OCI-LY7 (cell line): ENCODE measurements around the gene PSMA2. TPM values are rescaled to one million over a fixed set of nuclear protein-coding genes. Genes with fewer than 3 reads are reported as not detected.

Experiments
- BruUV-seq: library from RNA; stranded (reverse); fragments of 400-500 nt; replicated peaks from 2 replicates; lab custom pipeline; 2021; lab: Mats Ljungman, UMichigan
- CTCF ChIA-PET: fragments of 300-600 bp; sonication (Branson Sonifier 250); formaldehyde crosslinking; loops from one replicate; lab custom pipeline; 2022; ENCODE audit warnings: antibody characterized with exemption; ENCODE audit not compliant: unreplicated experiment; lab: Charles Lee
- POLR2A ChIA-PET: fragments of 300-600 bp; sonication (Branson Sonifier 250); formaldehyde crosslinking; loops from one replicate; lab custom pipeline; 2022; ENCODE audit warnings: antibody characterized with exemption; lab: Charles Lee
- DNase-seq: peaks from one replicate; pipeline ENCODE4 v3.0.0-alpha.2; 2015; ENCODE audit warnings: low spot score
- H2AFZ ChIP-seq: fragments of 200-600 bp; sonication (generic), shearing (Covaris generic); 2 replicates; pipeline ENCODE4 v1.6.1; 2014; ENCODE audit warnings: mild to moderate bottlenecking, antibody characterized with exemption, low read length, moderate library complexity
- H3K27ac ChIP-seq: fragments of 200-600 bp; sonication (generic); 2 replicates; pipeline ENCODE4 v1.5.1; 2014; ENCODE audit warnings: mixed run types, low read depth, mild to moderate bottlenecking, moderate library complexity, low read length, inconsistent platforms; ENCODE audit not compliant: poor library complexity, severe bottlenecking
- H3K36me3 ChIP-seq: fragments of 200-600 bp; sonication (generic); 2 replicates; pipeline ENCODE4 v1.6.1; 2014; ENCODE audit warnings: mild to moderate bottlenecking, antibody characterized with exemption, low read length, moderate library complexity, mixed read lengths; ENCODE audit not compliant: insufficient read depth
- H3K4me1 ChIP-seq: fragments of 200-600 bp; sonication (generic); 2 replicates; pipeline ENCODE4 v1.5.1; 2014; ENCODE audit warnings: mild to moderate bottlenecking, low read length; ENCODE audit not compliant: insufficient read depth, poor library complexity, severe bottlenecking
- H3K4me2 ChIP-seq: fragments of 200-600 bp; sonication (generic); 2 replicates; pipeline ENCODE4 v1.6.1; 2014; ENCODE audit warnings: mild to moderate bottlenecking, low read length
- H3K4me3 ChIP-seq: fragments of 200-600 bp; sonication (generic); 2 replicates; pipeline ENCODE4 v1.5.1; 2014; ENCODE audit warnings: mild to moderate bottlenecking, low read depth, low read length; ENCODE audit not compliant: poor library complexity, severe bottlenecking
- H3K79me2 ChIP-seq: fragments of 200-600 bp; sonication (generic); 2 replicates; pipeline ENCODE4 v1.6.1; 2016; ENCODE audit warnings: low read depth, mild to moderate bottlenecking, low read length, moderate library complexity, mixed read lengths; ENCODE audit not compliant: insufficient read depth
- H3K9me2 ChIP-seq: fragments of 200-600 bp; sonication (generic); 2 replicates; pipeline ENCODE4 v1.6.1; 2016; ENCODE audit warnings: mild to moderate bottlenecking, low read length, mixed read lengths; ENCODE audit not compliant: insufficient read depth
- H3K9me3 ChIP-seq: fragments of 200-600 bp; sonication (generic); 2 replicates; pipeline ENCODE4 v1.6.1; 2014; ENCODE audit warnings: mild to moderate bottlenecking, mixed run types, low read length, mixed read lengths
- H4K20me1 ChIP-seq: fragments of 200-600 bp; sonication (generic); 2 replicates; pipeline ENCODE4 v1.6.1; 2014; ENCODE audit warnings: mild to moderate bottlenecking, antibody characterized with exemption, low read length, moderate library complexity, mixed read lengths; ENCODE audit not compliant: insufficient read depth
- CTCF ChIP-seq: fragments of 200-600 bp; sonication (generic); conservative IDR thresholded peaks from 2 replicates; pipeline ENCODE4 v1.5.1; 2014; ENCODE audit warnings: mild to moderate bottlenecking, antibody characterized with exemption, low read length, moderate library complexity, mixed read lengths
- EZH2phosphoT487 ChIP-seq: fragments of 200-600 bp; sonication (generic); IDR thresholded peaks from 2 replicates; pipeline ENCODE4 v1.6.1; 2018; ENCODE audit warnings: low read depth, borderline replicate concordance, mild to moderate bottlenecking, mixed run types, antibody characterized with exemption, low read length, moderate library complexity, mixed read lengths
- intact Hi-C: fragments of 100-400 bp; cut with micrococcal nuclease; formaldehyde crosslinking; loops from one replicate; pipeline ENCODE4 v1.10.0; 2022; ENCODE audit not compliant: unreplicated experiment
- total RNA-seq, 2 experiments: library from RNA; depleted of rRNA in 1 of 2; stranded (reverse); fragments of >200 nt in 1 of 2; shearing (Covaris generic) in 1 of 2; gene quantifications; 2 replicates each; pipeline ENCODE4 v1.2.3, GENCODE V29; 2014 to 2022

Gene PSMA2
- total RNA-seq, 2 experiments from 2014 or later: 45.7 to 145 TPM

- ChIA-PET POLR2A (no interaction called here), CTCF (no interaction called here)
- peaks cover 28% of the 10 kb centered on the region for H3K9me3 ChIP-seq
- no peaks in the 10 kb centered on the region for H3K79me2 ChIP-seq
- TF ChIP-seq CTCF: no peak
- no peak for TF ChIP-seq EZH2phosphoT487
- intact Hi-C loops: no loop called here
- H3K27ac ChIP-seq: no peak overlapping the region
- DNase-seq: no peak
- H3K4me1 ChIP-seq: no peaks in the 10 kb centered on the region
- no peak overlapping the region for H3K4me2 ChIP-seq
- no TSS peak for BruUV-seq
- H3K9me2 ChIP-seq: no peaks in the 10 kb centered on the region
- H2AFZ ChIP-seq: no peak overlapping the region
- no peaks in the 10 kb centered on the region; the same call in 1 of the 2 replicates for H3K36me3 ChIP-seq
- H3K4me3 ChIP-seq: no peak overlapping the region
- no peaks in the 10 kb centered on the region for H4K20me1 ChIP-seq
These were observed 24.1 kb upstream of the PSMA2 start for GRCh38 chr7:42956062-42956461.

GRCh38 chr7:42953994-42954393, 22.0 kb upstream of the PSMA2 start:
- Histone ChIP-seq H3K27ac (no peak overlapping the region), H3K9me2 (no peaks in the 10 kb centered on the region), H3K4me1 (no peaks in the 10 kb centered on the region), H4K20me1 (no peaks in the 10 kb centered on the region), H3K4me3 (no peak overlapping the region), H2AFZ (no peak overlapping the region), H3K9me3 (peaks cover 28% of the 10 kb centered on the region), H3K4me2 (no peak overlapping the region), H3K36me3 (no peaks in the 10 kb centered on the region), H3K79me2 (no peaks in the 10 kb centered on the region)
- POLR2A ChIA-PET: interaction anchor here (0.7 to 1.1 kb wide), 2 partner anchors 14 to 877 kb away, joined by 4 read pairs; no protein-coding TSS in a partner anchor
- intact Hi-C loops: no loop called here
- no peak for TF ChIP-seq CTCF
- TF ChIP-seq EZH2phosphoT487: no peak
- DNase-seq: no peak
- CTCF ChIA-PET: no interaction called here
- BruUV-seq: no TSS peak

GRCh38 chr7:42952328-42952727, 20.4 kb upstream of the PSMA2 start:
- H3K36me3 ChIP-seq: no peaks in the 10 kb centered on the region
- no peak overlapping the region for H3K4me3 ChIP-seq
- no peaks in the 10 kb centered on the region for H3K9me2 ChIP-seq
- CTCF ChIA-PET: no interaction called here
- intact Hi-C loops: no loop called here
- H3K9me3 ChIP-seq: peaks cover 20% of the 10 kb centered on the region
- no peaks in the 10 kb centered on the region for H3K79me2 ChIP-seq
- BruUV-seq: no TSS peak
- no peak overlapping the region for H3K4me2 ChIP-seq
- H3K4me1 ChIP-seq: no peaks in the 10 kb centered on the region
- TF ChIP-seq CTCF: no peak
- TF ChIP-seq EZH2phosphoT487: no peak
- no peak for DNase-seq
- no peaks in the 10 kb centered on the region for H4K20me1 ChIP-seq
- no peak overlapping the region for H3K27ac ChIP-seq
- POLR2A ChIA-PET: no interaction called here
- H2AFZ ChIP-seq: no peak overlapping the region
